ENCODE data around the gene SRRM2. TPM values are rescaled to one million over a fixed set of nuclear protein-coding genes. Genes with fewer than 3 reads are reported as not detected.

Gene SRRM2
- polyA plus RNA-seq, 1 donor (not counting 4 experiments of a cell fraction or from before 2014, with no cell fraction given): 101 TPM

DNA sequence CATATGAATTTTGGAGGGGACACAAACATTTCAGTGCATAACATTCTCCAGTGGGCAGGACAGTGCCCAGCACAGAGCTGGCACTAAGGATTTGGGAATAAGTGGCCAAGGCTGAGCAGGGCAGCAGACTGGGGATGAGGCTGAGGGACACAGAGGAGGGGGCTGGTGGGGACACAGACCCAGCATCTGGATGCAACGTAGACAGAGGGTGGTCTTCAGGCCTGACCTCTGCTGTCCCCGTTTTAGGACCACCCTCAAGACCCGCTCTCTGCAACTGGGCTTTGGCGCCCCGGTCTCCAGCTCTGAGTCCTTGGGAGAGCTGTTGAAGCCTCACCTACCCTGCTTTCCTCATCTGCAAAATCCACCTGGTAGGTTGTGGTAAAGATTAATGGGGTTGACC lies 38.2 kb downstream of the SRRM2 start:
- FAIRE-seq (no peak), DNase-seq (ENCODE audit: low read depth, low spot score) (no peak)
- Histone ChIP-seq H3K36me3 (ENCODE audit: control insufficient read depth in 2 of 2, extremely low read depth in 1 of 2, insufficient read depth in 2 of 2, low read length in 2 of 2) (no peaks in the 10 kb centered on the region), H3K9ac (ENCODE audit: control insufficient read depth, extremely low read depth, insufficient read depth, low read length) (no peak overlapping the region), H3K4me1 (ENCODE audit: control insufficient read depth, extremely low read depth, insufficient read depth, low read length) (peaks cover 9% of the 10 kb centered on the region), H3K4me2 (ENCODE audit: control insufficient read depth, extremely low read depth, insufficient read depth, low read depth, low read length) (no peak overlapping the region), H3K9me1 (ENCODE audit: control insufficient read depth, extremely low read depth, insufficient read depth, low read length) (no peaks in the 10 kb centered on the region), H4K20me1 (ENCODE audit: control insufficient read depth, extremely low read depth, insufficient read depth, low read length) (no peaks in the 10 kb centered on the region), H2AFZ (ENCODE audit: control insufficient read depth, low read length) (no peak overlapping the region), H3K9me3 (ENCODE audit: control insufficient read depth, low read depth, low read length) (no peaks in the 10 kb centered on the region), H3K4me3 (ENCODE audit: control insufficient read depth in 2 of 3, extremely low read depth in 1 of 3, insufficient read depth in 2 of 3, low read depth in 1 of 3, low read length in 3 of 3) (no peak overlapping the region), H3K27ac (ENCODE audit: control insufficient read depth, insufficient read depth, low read length) (no peak overlapping the region), H3K27me3 (ENCODE audit: control insufficient read depth, extremely low read depth, insufficient read depth, low read length) (peaks cover 43% of the 10 kb centered on the region), H3K79me2 (ENCODE audit: control insufficient read depth, insufficient read depth, low read length) (no peaks in the 10 kb centered on the region)
- dilution Hi-C loops (cut with MboI; ENCODE audit: extremely low pct_ligation_motif_present, low sequenced_read_pairs): no loop called here
- TF ChIP-seq, protein P1, sequence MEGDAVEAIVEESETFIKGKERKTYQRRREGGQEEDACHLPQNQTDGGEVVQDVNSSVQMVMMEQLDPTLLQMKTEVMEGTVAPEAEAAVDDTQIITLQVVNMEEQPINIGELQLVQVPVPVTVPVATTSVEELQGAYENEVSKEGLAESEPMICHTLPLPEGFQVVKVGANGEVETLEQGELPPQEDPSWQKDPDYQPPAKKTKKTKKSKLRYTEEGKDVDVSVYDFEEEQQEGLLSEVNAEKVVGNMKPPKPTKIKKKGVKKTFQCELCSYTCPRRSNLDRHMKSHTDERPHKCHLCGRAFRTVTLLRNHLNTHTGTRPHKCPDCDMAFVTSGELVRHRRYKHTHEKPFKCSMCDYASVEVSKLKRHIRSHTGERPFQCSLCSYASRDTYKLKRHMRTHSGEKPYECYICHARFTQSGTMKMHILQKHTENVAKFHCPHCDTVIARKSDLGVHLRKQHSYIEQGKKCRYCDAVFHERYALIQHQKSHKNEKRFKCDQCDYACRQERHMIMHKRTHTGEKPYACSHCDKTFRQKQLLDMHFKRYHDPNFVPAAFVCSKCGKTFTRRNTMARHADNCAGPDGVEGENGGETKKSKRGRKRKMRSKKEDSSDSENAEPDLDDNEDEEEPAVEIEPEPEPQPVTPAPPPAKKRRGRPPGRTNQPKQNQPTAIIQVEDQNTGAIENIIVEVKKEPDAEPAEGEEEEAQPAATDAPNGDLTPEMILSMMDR (optimal IDR thresholded peaks at IDR 0.05 in 1 of 3, IDR thresholded peaks at IDR 0.05 in 1 of 3, conservative IDR thresholded peaks at IDR 0.05 in 1 of 3; ENCODE audit: extremely low read depth in 1 of 3, insufficient read depth in 2 of 3, low read length in 3 of 3): no peak
- TF ChIP-seq EZH2 (IDR thresholded peaks at IDR 0.05; ENCODE audit: low read length): no peak

- no peaks in the 10 kb centered on the region for H3K79me2 ChIP-seq (ENCODE audit: control insufficient read depth, insufficient read depth, low read length)
- H3K4me3 ChIP-seq (ENCODE audit: control insufficient read depth in 2 of 3, extremely low read depth in 1 of 3, insufficient read depth in 2 of 3, low read depth in 1 of 3, low read length in 3 of 3): no peak overlapping the region
- H3K9me1 ChIP-seq (ENCODE audit: control insufficient read depth, extremely low read depth, insufficient read depth, low read length): no peaks in the 10 kb centered on the region
- H3K27ac ChIP-seq (ENCODE audit: control insufficient read depth, insufficient read depth, low read length): no peak overlapping the region
- no peak overlapping the region for H2AFZ ChIP-seq (ENCODE audit: control insufficient read depth, low read length)
- DNase-seq (ENCODE audit: low read depth, low spot score) (no peak), FAIRE-seq (no peak)
- H3K27me3 ChIP-seq (ENCODE audit: control insufficient read depth, extremely low read depth, insufficient read depth, low read length): peaks cover 38% of the 10 kb centered on the region
- TF ChIP-seq, protein P1 (optimal IDR thresholded peaks at IDR 0.05 in 1 of 3, IDR thresholded peaks at IDR 0.05 in 1 of 3, conservative IDR thresholded peaks at IDR 0.05 in 1 of 3; ENCODE audit: extremely low read depth in 1 of 3, insufficient read depth in 2 of 3, low read length in 3 of 3): no peak
- no peak for TF ChIP-seq EZH2 (IDR thresholded peaks at IDR 0.05; ENCODE audit: low read length)
- dilution Hi-C loops (cut with MboI; ENCODE audit: extremely low pct_ligation_motif_present, low sequenced_read_pairs): no loop called here
- no peaks in the 10 kb centered on the region for H3K36me3 ChIP-seq (ENCODE audit: control insufficient read depth in 2 of 2, extremely low read depth in 1 of 2, insufficient read depth in 2 of 2, low read length in 2 of 2)
- no peak overlapping the region for H3K4me2 ChIP-seq (ENCODE audit: control insufficient read depth, extremely low read depth, insufficient read depth, low read depth, low read length)
- H3K4me1 ChIP-seq (ENCODE audit: control insufficient read depth, extremely low read depth, insufficient read depth, low read length): peaks cover 15% of the 10 kb centered on the region
- H4K20me1 ChIP-seq (ENCODE audit: control insufficient read depth, extremely low read depth, insufficient read depth, low read length): no peaks in the 10 kb centered on the region
- H3K9me3 ChIP-seq (ENCODE audit: control insufficient read depth, low read depth, low read length): no peaks in the 10 kb centered on the region
- H3K9ac ChIP-seq (ENCODE audit: control insufficient read depth, extremely low read depth, insufficient read depth, low read length): no peak overlapping the region
Measured at GRCh38 chr16:2791174-2791573, 38.7 kb downstream of the SRRM2 start.

Measured in keratinocyte (primary cell).